HepG2 (cell line): ENCODE data around the gene DYRK2. TPM values are rescaled to one million over a fixed set of nuclear protein-coding genes. Genes with fewer than 3 reads are reported as not detected.

Experiments
- ARID2 ChIP-seq: sonication (generic); formaldehyde crosslinking; IDR thresholded peaks from 2 replicates; pipeline ENCODE4 v1.8.1; 2022; ENCODE audit warnings: mild to moderate bottlenecking, missing genetic modification reagents, borderline replicate concordance
- ARNT ChIP-seq: fragments of 450-650 bp; IDR thresholded peaks from 2 replicates; pipeline ENCODE4 v1.6.1; 2017
- ATRX ChIP-seq: sonication (generic); formaldehyde crosslinking; IDR thresholded peaks from 2 replicates; pipeline ENCODE4 v1.4.0; 2020; ENCODE audit warnings: missing genetic modification reagents, borderline replicate concordance
- CAMTA2 ChIP-seq: sonication (generic); formaldehyde crosslinking; IDR thresholded peaks from 2 replicates; pipeline ENCODE4 v1.4.0; 2020; ENCODE audit warnings: mild to moderate bottlenecking, missing genetic modification reagents, borderline replicate concordance
- CEBPG ChIP-seq: IDR thresholded peaks from 2 replicates; pipeline ENCODE4 v1.6.1; 2016
- MAF1 ChIP-seq: sonication (generic); formaldehyde crosslinking; IDR thresholded peaks from 2 replicates; pipeline ENCODE4 v1.5.0; 2020; ENCODE audit warnings: missing genetic modification reagents, borderline replicate concordance
- MAFF ChIP-seq: IDR thresholded peaks from 2 replicates; pipeline ENCODE4 v1.6.1; 2011; ENCODE audit warnings: low read depth, low read length, improper control_type of control experiment
- NPAS2 ChIP-seq: sonication (generic); formaldehyde crosslinking; IDR thresholded peaks from 2 replicates; pipeline ENCODE4 v1.8.0; 2022; ENCODE audit warnings: mild to moderate bottlenecking, missing genetic modification reagents, borderline replicate concordance
- ONECUT2 ChIP-seq: sonication (generic); formaldehyde crosslinking; IDR thresholded peaks from 2 replicates; pipeline ENCODE4 v1.4.0; 2020; ENCODE audit warnings: missing genetic modification reagents
- ZMYM3 ChIP-seq: sonication (generic); formaldehyde crosslinking; IDR thresholded peaks from 2 replicates; pipeline ENCODE4 v1.5.1; 2020; ENCODE audit warnings: mild to moderate bottlenecking, missing genetic modification reagents
- ZNF136 ChIP-seq: sonication (generic); formaldehyde crosslinking; IDR thresholded peaks from 2 replicates; pipeline ENCODE4 v1.8.1; 2022; ENCODE audit warnings: low read depth, mild to moderate bottlenecking, moderate library complexity, missing genetic modification reagents
- ZNF326 ChIP-seq: sonication (generic); formaldehyde crosslinking; IDR thresholded peaks from 2 replicates; pipeline ENCODE4 v1.4.0; 2020; ENCODE audit warnings: missing genetic modification reagents, borderline replicate concordance
- ZNF367 ChIP-seq: sonication (generic); formaldehyde crosslinking; IDR thresholded peaks from 2 replicates; pipeline ENCODE4 v1.4.0; 2020; ENCODE audit warnings: missing genetic modification reagents, borderline replicate concordance
- ZNF615 ChIP-seq: sonication (generic); formaldehyde crosslinking; IDR thresholded peaks from 2 replicates; pipeline ENCODE4 v1.5.0; 2020; ENCODE audit warnings: mild to moderate bottlenecking, missing genetic modification reagents, borderline replicate concordance
- ZNF761 ChIP-seq: sonication (generic); formaldehyde crosslinking; conservative IDR thresholded peaks from 2 replicates; pipeline ENCODE4 v1.4.0; 2020; ENCODE audit warnings: mild to moderate bottlenecking, missing genetic modification reagents
- polyA plus RNA-seq, 8 experiments: library from polyadenylated mRNA; depleted of rRNA in 3 of 8; stranded (reverse) in 7 of 8; unstranded in 1 of 8; fragments of >200 nt; fragmentation: Illumina TruSeq in 4 of 8; extraction: Trizol in 4 of 8; gene quantifications; 2 replicates each; pipeline versions ENCODE4 v1.2.1 to v1.2.3, GENCODE V29; 2011 to 2016; ENCODE audit warnings: low read depth in 4 of 8, missing spikeins in 1 of 8, mixed read lengths in 1 of 8; ENCODE audit not compliant: insufficient read depth in 1 of 8
- total RNA-seq, 5 experiments: library from RNA; depleted of rRNA; stranded (reverse); fragments of >200 nt; fragmentation: Illumina TruSeq; extraction: Trizol; gene quantifications; 2 replicates each; pipeline ENCODE4 v1.2.3, GENCODE V29; 2016; ENCODE audit warnings: low read depth in 1 of 5
- TF ChIP-seq, protein P1 (sequence below): sonication (generic); formaldehyde crosslinking; IDR thresholded peaks from 2 replicates; pipeline ENCODE4 v1.4.0; 2020; ENCODE audit warnings: missing genetic modification reagents
- TF ChIP-seq, protein P2 (sequence below): IDR thresholded peaks from 2 replicates; pipeline ENCODE4 v1.6.1; 2018; ENCODE audit warnings: missing genetic modification reagents
- TF ChIP-seq, protein P3 (sequence below): sonication (generic); formaldehyde crosslinking; IDR thresholded peaks from 2 replicates; pipeline ENCODE4 v1.4.0; 2020; ENCODE audit warnings: missing genetic modification reagents
- TF ChIP-seq, protein P4 (sequence below): sonication (generic); formaldehyde crosslinking; IDR thresholded peaks from 2 replicates; pipeline ENCODE4 v1.8.1; 2022; ENCODE audit warnings: mild to moderate bottlenecking, missing genetic modification reagents
- TF ChIP-seq, protein P5 (sequence below): sonication (generic); formaldehyde crosslinking; conservative IDR thresholded peaks from 2 replicates; pipeline ENCODE4 v1.4.0; 2020; ENCODE audit warnings: mild to moderate bottlenecking, missing genetic modification reagents, moderate library complexity

The DYRK2 gene
- total and polyA plus RNA-seq, 2 of the 13 experiments (the other 11 are each of a cell fraction or from before 2014, with no cell fraction given): 8.2 to 11.5 TPM

DNA sequence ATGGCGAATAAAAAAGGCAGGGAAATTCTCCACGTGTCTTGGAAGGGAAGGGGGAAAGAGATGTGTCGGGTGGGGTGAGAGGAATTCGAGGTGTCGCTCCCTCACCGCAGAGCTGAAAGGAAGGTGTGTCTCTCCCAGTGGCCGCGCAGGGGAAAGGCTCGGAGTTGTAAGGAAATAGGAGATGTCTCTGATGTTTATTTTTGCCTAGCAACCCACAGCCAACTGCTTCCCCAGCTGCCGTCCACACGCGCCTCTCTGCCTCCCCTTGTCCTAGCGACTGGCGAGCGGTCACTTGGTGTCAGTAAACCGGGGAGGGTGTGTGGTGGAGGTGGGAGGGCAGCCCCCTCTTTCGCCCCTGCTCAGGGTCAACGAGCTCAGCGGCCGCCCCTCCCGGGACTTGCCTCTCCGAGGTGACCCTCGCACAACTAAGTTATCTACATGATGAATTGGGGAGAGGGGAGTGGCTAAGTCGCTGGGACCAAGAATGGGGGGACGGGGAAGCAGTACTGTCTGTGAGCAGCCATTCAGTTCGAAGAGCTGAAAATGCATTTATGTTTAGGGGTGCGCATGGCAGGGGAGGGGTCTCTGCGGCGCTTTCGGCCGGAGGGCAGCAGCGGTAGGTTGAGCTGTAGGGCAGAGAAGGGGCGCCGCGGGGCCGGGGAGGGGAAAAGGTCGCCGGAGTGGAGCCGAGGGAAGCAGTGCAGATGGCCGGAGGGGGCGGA lies 585 bp upstream of the DYRK2 start (continued):
- TF ChIP-seq, protein P1, sequence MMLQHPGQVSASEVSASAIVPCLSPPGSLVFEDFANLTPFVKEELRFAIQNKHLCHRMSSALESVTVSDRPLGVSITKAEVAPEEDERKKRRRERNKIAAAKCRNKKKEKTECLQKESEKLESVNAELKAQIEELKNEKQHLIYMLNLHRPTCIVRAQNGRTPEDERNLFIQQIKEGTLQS (CRISPR knock-in tag): no peak
- TF ChIP-seq, protein P2, sequence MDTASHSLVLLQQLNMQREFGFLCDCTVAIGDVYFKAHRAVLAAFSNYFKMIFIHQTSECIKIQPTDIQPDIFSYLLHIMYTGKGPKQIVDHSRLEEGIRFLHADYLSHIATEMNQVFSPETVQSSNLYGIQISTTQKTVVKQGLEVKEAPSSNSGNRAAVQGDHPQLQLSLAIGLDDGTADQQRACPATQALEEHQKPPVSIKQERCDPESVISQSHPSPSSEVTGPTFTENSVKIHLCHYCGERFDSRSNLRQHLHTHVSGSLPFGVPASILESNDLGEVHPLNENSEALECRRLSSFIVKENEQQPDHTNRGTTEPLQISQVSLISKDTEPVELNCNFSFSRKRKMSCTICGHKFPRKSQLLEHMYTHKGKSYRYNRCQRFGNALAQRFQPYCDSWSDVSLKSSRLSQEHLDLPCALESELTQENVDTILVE (CRISPR knock-in tag): no peak
- no peak for TF ChIP-seq ATRX (CRISPR knock-in tag)
- TF ChIP-seq ZNF761 (CRISPR knock-in tag): no peak
- TF ChIP-seq NPAS2: no peak
- no peak for TF ChIP-seq ZNF615 (CRISPR knock-in tag)
- TF ChIP-seq, protein P3, sequence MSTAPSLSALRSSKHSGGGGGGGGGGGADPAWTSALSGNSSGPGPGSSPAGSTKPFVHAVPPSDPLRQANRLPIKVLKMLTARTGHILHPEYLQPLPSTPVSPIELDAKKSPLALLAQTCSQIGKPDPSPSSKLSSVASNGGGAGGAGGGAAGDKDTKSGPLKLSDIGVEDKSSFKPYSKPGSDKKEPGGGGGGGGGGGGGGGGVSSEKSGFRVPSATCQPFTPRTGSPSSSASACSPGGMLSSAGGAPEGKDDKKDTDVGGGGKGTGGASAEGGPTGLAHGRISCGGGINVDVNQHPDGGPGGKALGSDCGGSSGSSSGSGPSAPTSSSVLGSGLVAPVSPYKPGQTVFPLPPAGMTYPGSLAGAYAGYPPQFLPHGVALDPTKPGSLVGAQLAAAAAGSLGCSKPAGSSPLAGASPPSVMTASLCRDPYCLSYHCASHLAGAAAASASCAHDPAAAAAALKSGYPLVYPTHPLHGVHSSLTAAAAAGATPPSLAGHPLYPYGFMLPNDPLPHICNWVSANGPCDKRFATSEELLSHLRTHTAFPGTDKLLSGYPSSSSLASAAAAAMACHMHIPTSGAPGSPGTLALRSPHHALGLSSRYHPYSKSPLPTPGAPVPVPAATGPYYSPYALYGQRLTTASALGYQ (CRISPR knock-in tag): no peak
- no peak for TF ChIP-seq ZMYM3 (CRISPR knock-in tag)
- no peak for TF ChIP-seq ZNF136 (CRISPR knock-in tag)
- TF ChIP-seq CEBPG (CRISPR knock-in tag): no peak
- TF ChIP-seq CAMTA2 (CRISPR knock-in tag): no peak
- TF ChIP-seq MAF1 (CRISPR knock-in tag): no peak
- TF ChIP-seq, protein P4, sequence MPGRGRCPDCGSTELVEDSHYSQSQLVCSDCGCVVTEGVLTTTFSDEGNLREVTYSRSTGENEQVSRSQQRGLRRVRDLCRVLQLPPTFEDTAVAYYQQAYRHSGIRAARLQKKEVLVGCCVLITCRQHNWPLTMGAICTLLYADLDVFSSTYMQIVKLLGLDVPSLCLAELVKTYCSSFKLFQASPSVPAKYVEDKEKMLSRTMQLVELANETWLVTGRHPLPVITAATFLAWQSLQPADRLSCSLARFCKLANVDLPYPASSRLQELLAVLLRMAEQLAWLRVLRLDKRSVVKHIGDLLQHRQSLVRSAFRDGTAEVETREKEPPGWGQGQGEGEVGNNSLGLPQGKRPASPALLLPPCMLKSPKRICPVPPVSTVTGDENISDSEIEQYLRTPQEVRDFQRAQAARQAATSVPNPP: no peak
- no peak for TF ChIP-seq ONECUT2 (CRISPR knock-in tag)
- TF ChIP-seq ZNF326: no peak
- TF ChIP-seq MAFF: no peak
- TF ChIP-seq ARID2 (CRISPR knock-in tag): no peak
- TF ChIP-seq ZNF367 (CRISPR knock-in tag): no peak
- TF ChIP-seq ARNT: no peak
- TF ChIP-seq, protein P5, sequence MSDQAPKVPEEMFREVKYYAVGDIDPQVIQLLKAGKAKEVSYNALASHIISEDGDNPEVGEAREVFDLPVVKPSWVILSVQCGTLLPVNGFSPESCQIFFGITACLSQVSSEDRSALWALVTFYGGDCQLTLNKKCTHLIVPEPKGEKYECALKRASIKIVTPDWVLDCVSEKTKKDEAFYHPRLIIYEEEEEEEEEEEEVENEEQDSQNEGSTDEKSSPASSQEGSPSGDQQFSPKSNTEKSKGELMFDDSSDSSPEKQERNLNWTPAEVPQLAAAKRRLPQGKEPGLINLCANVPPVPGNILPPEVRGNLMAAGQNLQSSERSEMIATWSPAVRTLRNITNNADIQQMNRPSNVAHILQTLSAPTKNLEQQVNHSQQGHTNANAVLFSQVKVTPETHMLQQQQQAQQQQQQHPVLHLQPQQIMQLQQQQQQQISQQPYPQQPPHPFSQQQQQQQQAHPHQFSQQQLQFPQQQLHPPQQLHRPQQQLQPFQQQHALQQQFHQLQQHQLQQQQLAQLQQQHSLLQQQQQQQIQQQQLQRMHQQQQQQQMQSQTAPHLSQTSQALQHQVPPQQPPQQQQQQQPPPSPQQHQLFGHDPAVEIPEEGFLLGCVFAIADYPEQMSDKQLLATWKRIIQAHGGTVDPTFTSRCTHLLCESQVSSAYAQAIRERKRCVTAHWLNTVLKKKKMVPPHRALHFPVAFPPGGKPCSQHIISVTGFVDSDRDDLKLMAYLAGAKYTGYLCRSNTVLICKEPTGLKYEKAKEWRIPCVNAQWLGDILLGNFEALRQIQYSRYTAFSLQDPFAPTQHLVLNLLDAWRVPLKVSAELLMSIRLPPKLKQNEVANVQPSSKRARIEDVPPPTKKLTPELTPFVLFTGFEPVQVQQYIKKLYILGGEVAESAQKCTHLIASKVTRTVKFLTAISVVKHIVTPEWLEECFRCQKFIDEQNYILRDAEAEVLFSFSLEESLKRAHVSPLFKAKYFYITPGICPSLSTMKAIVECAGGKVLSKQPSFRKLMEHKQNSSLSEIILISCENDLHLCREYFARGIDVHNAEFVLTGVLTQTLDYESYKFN (CRISPR knock-in tag): 0 out of 2 replicates have a peak, but pooled peaks have one; percentile 21
